Measurements from ENCODE around the gene MDM2. TPM values are rescaled to one million over a fixed set of nuclear protein-coding genes. Genes with fewer than 3 reads are reported as not detected.
"Not testable (repeated sequence)": the region's sequence is repeated elsewhere in the genome, so short reads cannot be mapped to it uniquely, and the experiment has no call there.

Gene MDM2
- total RNA-seq, 4 donors from 2014 or later = 47.5 to 79.2 (median 57.4) TPM

DNA sequence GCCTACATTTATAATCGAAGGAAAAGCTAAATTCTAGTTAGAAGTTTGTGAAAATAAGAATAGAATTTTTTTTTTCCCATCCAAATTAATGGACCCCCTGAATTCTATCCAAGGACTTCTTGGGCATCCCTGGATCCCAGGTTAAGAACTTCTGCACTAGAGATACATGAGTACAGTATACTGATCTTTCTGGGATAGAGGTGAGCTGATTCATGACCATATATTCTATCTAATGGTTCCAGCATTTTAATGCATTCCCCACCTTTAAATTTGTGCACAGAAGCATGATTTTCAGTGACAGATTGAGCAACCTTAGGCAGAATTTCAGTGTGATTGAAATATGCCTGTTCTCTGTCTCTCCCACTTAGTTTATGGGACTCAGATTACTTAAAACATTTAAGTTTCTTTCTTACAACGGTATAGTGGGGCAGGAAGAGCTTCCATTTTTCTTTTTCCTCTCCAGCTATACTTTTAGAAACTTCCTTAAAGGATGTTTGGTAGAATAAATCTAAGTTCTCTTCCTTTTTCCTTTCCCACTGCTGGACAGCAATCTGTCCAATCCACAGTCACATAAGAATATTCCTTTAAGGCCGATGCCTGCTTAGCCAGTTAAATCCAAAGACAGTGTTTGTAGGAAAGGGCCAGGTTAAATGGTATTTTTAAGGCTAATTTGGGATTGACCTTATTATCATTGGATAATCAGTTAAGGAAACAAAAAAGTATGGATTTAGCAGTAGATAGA is 6.7 kb downstream of the MDM2 start:
- H3K27ac ChIP-seq = no peak overlapping the region
- peaks cover 0 to 66% (median 3%) of the 10 kb centered on the region in 3 donors for H3K4me1 ChIP-seq
- no peaks in the 10 kb centered on the region for H3K9me3 ChIP-seq
- ATAC-seq = no peak
- TF ChIP-seq EP300 (IDR thresholded peaks at IDR 0.05) (no peak), POLR2AphosphoS5 (IDR thresholded peaks at IDR 0.05) (no peak), POLR2A (IDR thresholded peaks at IDR 0.05) (no peak)
- TF ChIP-seq, protein P1, sequence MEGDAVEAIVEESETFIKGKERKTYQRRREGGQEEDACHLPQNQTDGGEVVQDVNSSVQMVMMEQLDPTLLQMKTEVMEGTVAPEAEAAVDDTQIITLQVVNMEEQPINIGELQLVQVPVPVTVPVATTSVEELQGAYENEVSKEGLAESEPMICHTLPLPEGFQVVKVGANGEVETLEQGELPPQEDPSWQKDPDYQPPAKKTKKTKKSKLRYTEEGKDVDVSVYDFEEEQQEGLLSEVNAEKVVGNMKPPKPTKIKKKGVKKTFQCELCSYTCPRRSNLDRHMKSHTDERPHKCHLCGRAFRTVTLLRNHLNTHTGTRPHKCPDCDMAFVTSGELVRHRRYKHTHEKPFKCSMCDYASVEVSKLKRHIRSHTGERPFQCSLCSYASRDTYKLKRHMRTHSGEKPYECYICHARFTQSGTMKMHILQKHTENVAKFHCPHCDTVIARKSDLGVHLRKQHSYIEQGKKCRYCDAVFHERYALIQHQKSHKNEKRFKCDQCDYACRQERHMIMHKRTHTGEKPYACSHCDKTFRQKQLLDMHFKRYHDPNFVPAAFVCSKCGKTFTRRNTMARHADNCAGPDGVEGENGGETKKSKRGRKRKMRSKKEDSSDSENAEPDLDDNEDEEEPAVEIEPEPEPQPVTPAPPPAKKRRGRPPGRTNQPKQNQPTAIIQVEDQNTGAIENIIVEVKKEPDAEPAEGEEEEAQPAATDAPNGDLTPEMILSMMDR (IDR thresholded peaks at IDR 0.05) = no peak
- WGBS, 2 donors (ENCODE audit: low coverage in 1 of 2) = 70% methylated on average over 2 to 3 of the region's 3 CpGs
- no peaks in the 10 kb centered on the region for H3K27me3 ChIP-seq
- no peak overlapping the region for H3K4me3 ChIP-seq
- peaks cover 0 to 86% of the 10 kb centered on the region in 2 donors for H3K36me3 ChIP-seq

GRCh38 chr12:68815232-68815927 is 7.4 kb downstream of the MDM2 start:
- Histone ChIP-seq H3K27ac (no peak overlapping the region), H3K4me3 (no peak overlapping the region), H3K27me3 (no peaks in the 10 kb centered on the region), H3K4me1 (peaks cover 0 to 59% (median 3%) of the 10 kb centered on the region in 3 donors), H3K36me3 (peaks cover 0 to 86% of the 10 kb centered on the region in 2 donors), H3K9me3 (no peaks in the 10 kb centered on the region)
- TF ChIP-seq, protein P1 (IDR thresholded peaks at IDR 0.05) = no peak
- TF ChIP-seq POLR2AphosphoS5 (IDR thresholded peaks at IDR 0.05) = no peak
- TF ChIP-seq EP300 (IDR thresholded peaks at IDR 0.05) = no peak
- no peak for TF ChIP-seq POLR2A (IDR thresholded peaks at IDR 0.05)
- no peak for ATAC-seq
- WGBS, 2 donors (ENCODE audit: low coverage in 1 of 2) = 71 to 84% methylated on average over 5 of the region's 5 CpGs

- ATAC-seq = no peak
- H3K27me3 ChIP-seq = no peaks in the 10 kb centered on the region
- no peaks in the 10 kb centered on the region for H3K9me3 ChIP-seq
- H3K4me3 ChIP-seq = no peak overlapping the region
- no peak overlapping the region for H3K27ac ChIP-seq
- peaks cover 0 to 51% (median 3%) of the 10 kb centered on the region in 3 donors for H3K4me1 ChIP-seq
- WGBS, 2 donors (ENCODE audit: low coverage in 1 of 2) = 96 to 100% methylated on average over 4 to 8 of the region's 8 CpGs
- H3K36me3 ChIP-seq = peaks cover 0 to 86% of the 10 kb centered on the region in 2 donors
- TF ChIP-seq POLR2A (IDR thresholded peaks at IDR 0.05) (no peak), EP300 (IDR thresholded peaks at IDR 0.05) (no peak), POLR2AphosphoS5 (IDR thresholded peaks at IDR 0.05) (no peak)
- TF ChIP-seq, protein P1 (IDR thresholded peaks at IDR 0.05) = no peak
Observed at GRCh38 chr12:68815928-68816800, 8.2 kb downstream of the MDM2 start.

DNA sequence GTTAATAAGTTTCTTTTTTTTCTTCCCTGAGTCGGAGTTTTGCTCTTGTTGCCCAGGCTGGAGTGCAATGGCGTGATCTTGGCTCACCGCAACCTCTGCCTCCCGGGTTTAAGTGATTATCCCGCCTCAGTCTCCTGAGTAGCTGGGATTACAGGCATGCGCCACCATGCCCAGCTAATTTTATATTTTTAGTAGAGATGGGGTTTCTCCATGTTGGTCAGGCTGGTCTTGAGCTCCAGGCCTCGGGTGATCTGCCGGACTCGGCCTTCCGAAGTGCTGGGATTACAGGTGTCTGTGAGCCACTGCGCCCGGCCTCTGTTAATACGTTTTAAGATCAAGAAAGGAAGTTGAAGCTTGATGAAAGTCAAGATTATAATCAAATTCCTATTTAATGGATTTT is 11.5 kb downstream of the MDM2 start:
- not testable (repeated sequence) for H3K4me3 ChIP-seq, ATAC-seq, H3K27ac ChIP-seq, H3K9me3 ChIP-seq, H3K27me3 ChIP-seq
- Histone ChIP-seq H3K4me1 (peaks cover 0 to 30% (median 0%) of the 10 kb centered on the region in 3 donors), H3K36me3 (peaks cover 0 to 93% of the 10 kb centered on the region in 2 donors)
- 40 to 81% methylated on average over 1 to 11 of the region's 13 CpGs for WGBS, 2 donors (ENCODE audit: low coverage in 1 of 2)

Measured in gastroesophageal sphincter (tissue), 4 donors.